HG03354 (cell line): ENCODE measurements around the gene TNNI3K.

Source experiments
- ATAC-seq: cut with Tn5 transposase; IDR thresholded peaks from one replicate; pipeline ENCODE4 v1.9.1; 2021; ENCODE audit warnings: mild to moderate bottlenecking; ENCODE audit not compliant: unreplicated experiment, poor library complexity, severe bottlenecking

TNNI3K gene

DNA sequence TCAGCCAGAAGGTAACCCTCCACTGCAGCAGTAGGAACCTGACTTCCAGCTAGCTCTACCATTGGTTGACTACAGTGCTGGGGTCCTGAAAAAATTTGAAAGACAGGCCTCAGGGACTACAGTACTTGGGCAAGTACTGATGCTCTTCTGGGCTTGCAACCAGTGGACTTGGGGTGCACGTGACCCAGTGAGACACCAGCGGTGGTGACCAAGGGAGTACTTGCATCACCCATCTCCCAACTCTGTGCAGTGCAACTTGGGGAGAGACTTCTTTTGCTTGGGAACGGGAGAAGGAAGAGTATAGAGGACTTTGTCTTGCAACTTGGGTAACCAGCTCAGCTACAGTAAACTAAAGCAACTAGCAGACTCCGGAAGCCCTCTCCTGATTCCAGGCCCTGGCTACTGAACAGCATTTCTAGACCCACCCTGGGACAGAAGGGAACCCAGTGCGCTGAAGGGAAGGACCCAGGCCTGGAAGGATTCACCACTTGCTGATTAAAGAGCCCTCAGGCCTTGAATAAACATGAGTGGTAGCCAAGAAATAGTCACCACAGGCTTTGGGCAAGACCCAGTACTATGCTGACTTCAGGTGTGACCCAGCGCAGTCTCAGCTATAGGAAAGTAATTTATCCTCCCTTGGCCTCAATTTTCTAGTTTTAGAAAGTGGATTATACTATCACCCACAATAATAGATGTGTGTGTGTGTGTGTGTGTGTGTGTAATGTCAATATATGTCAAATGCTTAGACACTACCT, 45.6 kb downstream of the TNNI3K start:
- ATAC-seq: no peak

DNA sequence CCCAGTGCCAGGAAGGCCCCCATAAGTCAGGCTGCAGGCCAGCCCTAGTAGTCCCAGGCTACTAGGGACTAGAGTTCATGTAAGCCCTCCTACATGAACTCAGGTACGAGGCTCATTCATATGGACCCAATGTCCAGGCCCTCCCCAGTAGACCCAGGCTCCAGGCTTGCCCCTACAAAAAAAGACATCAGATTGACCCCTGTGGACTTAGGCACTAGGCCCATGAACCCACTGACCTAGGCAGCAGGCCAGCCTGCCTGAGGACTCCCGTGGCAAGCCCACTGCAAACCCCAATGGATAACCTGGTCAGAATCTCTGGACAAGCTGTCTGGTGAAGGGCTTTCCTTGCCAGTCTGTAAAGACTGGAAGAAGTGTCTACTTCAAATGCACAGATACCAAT, 51.2 kb downstream of the TNNI3K start:
- no peak for ATAC-seq

- ATAC-seq: no peak
These were observed 79.3 kb downstream of the TNNI3K start for GRCh38 chr1:74314438-74314837.

GRCh38 chr1:74316302-74316701, 81.1 kb downstream of the TNNI3K start:
- no peak for ATAC-seq

DNA sequence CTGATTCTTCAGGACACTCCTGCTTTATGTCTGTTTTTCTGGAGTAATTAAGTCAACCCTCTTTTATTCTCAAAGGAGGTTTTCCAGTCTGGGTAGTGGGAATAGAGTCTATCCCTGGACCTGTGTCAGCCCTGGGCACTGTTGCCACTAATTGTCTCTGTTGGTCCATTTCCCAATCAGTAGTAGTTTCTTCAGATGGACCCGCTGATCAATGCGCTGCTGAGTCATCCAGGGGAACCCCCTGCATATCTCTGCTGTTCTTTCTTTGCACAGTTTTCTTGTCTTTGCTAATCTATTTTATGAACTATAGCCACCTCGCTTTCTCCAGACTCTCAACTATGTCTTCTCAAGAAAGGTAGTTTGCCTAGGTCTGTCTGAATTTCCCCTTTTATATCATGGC, 82.5 kb downstream of the TNNI3K start:
- ATAC-seq: no peak

- no peak for ATAC-seq
These were observed 88.8 kb downstream of the TNNI3K start for GRCh38 chr1:74323937-74324473.

DNA sequence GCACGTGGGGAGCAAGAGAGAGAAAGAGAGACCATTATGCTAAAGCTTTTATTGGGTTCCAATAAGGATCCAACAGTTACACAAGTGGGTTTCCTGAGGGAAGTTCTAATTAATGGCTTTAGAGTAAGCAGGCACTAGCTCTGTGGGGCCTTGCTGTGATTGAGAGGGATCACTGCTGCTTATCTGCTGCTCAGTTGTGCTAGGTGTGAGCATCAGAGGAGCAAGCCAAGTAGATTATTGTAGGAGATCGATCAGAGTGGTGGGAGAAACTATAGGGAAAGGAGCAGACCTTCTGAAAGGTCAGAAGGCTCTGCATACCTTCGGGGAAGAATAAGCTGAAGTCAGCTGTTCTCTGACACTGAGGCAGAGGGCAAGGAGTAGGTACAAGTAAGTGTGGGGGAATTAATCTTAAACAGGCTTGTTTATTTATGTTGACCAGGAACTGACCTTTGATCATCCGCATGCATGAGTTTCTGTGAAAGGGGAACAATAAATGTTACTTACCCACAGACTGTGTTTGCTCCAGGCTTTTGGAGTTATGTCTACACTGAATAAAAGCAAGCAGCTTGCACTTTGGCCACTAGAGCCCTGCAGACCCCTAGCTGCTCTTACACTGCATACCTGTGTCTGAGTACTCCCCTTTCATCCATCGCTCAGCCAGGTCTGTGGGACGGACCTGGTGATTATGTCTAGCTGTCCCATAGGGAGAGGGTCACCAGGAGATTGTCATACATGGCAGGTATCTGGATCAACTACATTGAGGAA, 89.7 kb downstream of the TNNI3K start:
- ATAC-seq: no peak

- ATAC-seq: no peak
These were observed 93.7 kb downstream of the TNNI3K start for GRCh38 chr1:74328851-74329250.

GRCh38 chr1:74333244-74333643, 98.1 kb downstream of the TNNI3K start:
- ATAC-seq: no peak

DNA sequence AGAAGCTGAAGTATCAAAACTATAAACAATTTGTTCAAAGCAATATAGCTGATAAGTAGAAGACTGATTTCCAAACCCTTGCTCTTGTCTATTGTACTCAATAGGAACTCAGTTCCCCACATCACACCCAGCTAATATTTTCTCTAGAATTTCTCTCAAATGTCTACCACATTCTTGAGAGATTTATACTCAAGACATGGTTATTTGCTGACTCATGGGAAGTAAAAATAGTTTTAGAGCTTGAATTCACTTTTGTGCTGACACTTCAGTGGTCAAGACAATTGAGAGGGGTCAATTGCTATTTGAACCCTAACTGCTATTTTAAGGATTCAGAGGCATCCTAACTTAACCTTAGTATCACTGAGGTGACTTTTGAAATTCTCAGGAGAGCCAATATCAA, 99.0 kb downstream of the TNNI3K start:
- ATAC-seq: no peak

- ATAC-seq: no peak
These were observed 105.5 kb downstream of the TNNI3K start for GRCh38 chr1:74340656-74341055.

GRCh38 chr1:74341702-74342339, 106.6 kb downstream of the TNNI3K start:
- ATAC-seq: no peak

GRCh38 chr1:74343216-74343615, 108.0 kb downstream of the TNNI3K start:
- no peak for ATAC-seq

- no peak for ATAC-seq
These were observed 109.2 kb downstream of the TNNI3K start for GRCh38 chr1:74344387-74344786.

DNA sequence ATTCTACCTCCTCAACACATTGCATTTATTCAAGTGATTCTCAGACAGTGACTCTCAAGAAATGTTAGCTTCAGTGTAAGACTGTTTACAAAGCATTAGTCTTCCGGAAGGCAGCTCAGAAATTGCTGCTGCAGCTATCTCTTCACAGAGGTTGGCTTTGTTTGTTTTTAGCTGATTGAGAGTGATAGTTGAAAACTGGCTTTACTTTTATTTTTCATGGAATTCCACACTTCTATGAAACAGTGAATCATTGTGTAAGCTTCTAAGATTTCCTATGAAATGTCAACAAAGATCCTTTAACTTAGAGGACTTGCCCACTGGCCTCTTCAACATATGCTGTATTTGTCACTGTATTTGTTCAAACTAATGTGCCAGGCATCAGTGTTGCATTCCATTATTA, 121.3 kb downstream of the TNNI3K start:
- ATAC-seq: no peak

DNA sequence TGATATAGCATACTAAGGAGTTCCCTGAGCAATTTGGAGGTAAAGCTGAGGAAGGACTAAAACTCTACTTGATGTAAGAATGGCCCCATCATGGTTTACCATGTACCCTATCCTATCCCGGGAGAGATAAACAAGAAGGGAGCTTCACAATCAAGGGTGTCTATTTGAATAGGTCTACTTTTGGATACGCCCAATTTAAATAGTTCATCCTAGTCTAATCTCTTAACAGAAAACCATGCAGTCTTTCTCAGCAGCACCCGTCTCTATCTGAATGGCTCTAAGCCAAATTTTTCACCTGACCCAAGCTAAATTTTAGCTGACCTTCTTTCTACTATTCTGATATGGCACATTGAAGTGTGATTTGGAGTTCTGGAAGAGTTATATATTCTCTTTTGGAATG, 122.0 kb downstream of the TNNI3K start:
- ATAC-seq: no peak

DNA sequence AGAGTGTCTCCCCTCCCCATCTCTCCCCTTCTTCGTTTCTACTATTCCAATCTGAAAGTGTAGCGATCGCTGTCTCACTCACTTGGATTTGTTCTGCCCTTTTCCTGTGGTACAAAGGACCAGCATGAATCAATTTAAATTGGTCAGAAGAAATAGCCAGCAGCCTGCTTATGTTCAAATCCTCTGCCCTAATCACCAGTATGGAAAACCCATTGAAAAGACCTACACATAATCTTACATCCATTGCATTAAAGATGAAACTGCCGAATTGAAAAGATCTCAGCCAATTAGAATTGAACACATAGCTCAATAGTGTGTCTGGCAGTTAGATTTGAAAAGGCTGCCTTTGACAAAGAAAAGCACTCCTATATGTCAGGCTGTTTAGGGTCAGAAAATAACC, 122.6 kb downstream of the TNNI3K start:
- ATAC-seq: no peak

GRCh38 chr1:74362691-74363090, 127.5 kb downstream of the TNNI3K start:
- ATAC-seq: no peak

DNA sequence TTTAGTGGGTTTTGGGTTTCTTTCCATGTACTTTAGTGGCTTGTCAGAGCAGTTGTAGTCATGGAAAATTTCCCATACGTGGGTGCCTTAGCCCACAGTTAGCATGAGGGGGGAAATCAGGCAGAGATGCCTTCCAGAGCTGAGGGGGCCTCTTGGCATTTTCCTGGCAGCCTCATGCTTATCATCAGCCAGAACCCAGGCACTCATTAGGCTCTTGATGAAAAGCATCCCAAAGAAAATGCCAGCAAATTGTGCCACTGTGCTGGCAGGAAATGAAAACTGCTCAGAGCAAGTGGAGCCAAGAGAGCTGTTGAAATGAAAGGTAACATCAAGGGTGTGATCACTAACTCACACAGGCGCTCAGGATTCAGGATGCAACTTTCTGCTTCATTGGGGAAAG, 128.0 kb downstream of the TNNI3K start:
- no peak for ATAC-seq

GRCh38 chr1:74367175-74367813, 132.1 kb downstream of the TNNI3K start:
- ATAC-seq: no peak
